Nephron progenitor cell (in vitro differentiated cells): Measurements from ENCODE around the gene ZC3H13.
A peak's percentile ranks its signal among the peaks of the same experiment; 100 is the strongest.

Experiments used
- DNase-seq: peaks from one replicate; pipeline ENCODE4 v3.0.0; 2021
- H3K27ac Mint-ChIP-seq: 2 replicates; pipeline ENCODE4 v1.8.0; 2021; ENCODE audit warnings: mild to moderate bottlenecking, moderate library complexity, mixed read lengths
- H3K27me3 Mint-ChIP-seq: 2 replicates; pipeline ENCODE4 v1.8.0; 2021; ENCODE audit warnings: mild to moderate bottlenecking, low read depth, mixed read lengths; ENCODE audit not compliant: poor library complexity
- H3K36me3 Mint-ChIP-seq: 2 replicates; pipeline ENCODE4 v1.8.0; 2021; ENCODE audit warnings: low read depth, mixed read lengths
- H3K4me1 Mint-ChIP-seq: 2 replicates; pipeline ENCODE4 v1.8.0; 2021; ENCODE audit warnings: mixed read lengths
- H3K4me3 Mint-ChIP-seq: 2 replicates; pipeline ENCODE4 v1.8.0; 2021; ENCODE audit warnings: mild to moderate bottlenecking, moderate library complexity, mixed read lengths
- H3K9me3 Mint-ChIP-seq: 2 replicates; pipeline ENCODE4 v1.8.0; 2021; ENCODE audit warnings: mild to moderate bottlenecking, moderate library complexity, mixed read lengths
- CTCF ChIP-seq: fragments of 200-600 bp; sonication (generic); IDR thresholded peaks from 2 replicates; pipeline ENCODE4 v1.5.0; 2021; ENCODE audit warnings: antibody characterized with exemption

The ZC3H13 gene

GRCh38 chr13:46050771-46051170 is 1.8 kb downstream of the ZC3H13 start:
- Mint-ChIP-seq H3K27ac (no peak overlapping the region), H3K4me1 (peaks cover 45% of the 10 kb centered on the region), H3K4me3 (peak overlapping the region; percentile 95), H3K27me3 (peaks cover 6% of the 10 kb centered on the region), H3K9me3 (no peaks in the 10 kb centered on the region), H3K36me3 (peaks cover 9% of the 10 kb centered on the region)
- no peak for TF ChIP-seq CTCF
- no peak for DNase-seq

- no peak for TF ChIP-seq CTCF
- no peak for DNase-seq
- H3K9me3 Mint-ChIP-seq = no peaks in the 10 kb centered on the region
- no peak overlapping the region for H3K27ac Mint-ChIP-seq
- peaks cover 29% of the 10 kb centered on the region for H3K36me3 Mint-ChIP-seq
- peaks cover 12% of the 10 kb centered on the region for H3K4me1 Mint-ChIP-seq
- no peaks in the 10 kb centered on the region for H3K27me3 Mint-ChIP-seq
- H3K4me3 Mint-ChIP-seq = no peak overlapping the region
These were observed 7.1 kb downstream of the ZC3H13 start for GRCh38 chr13:46045424-46045823.

GRCh38 chr13:46043647-46044046 is 8.9 kb downstream of the ZC3H13 start:
- H3K4me1 Mint-ChIP-seq = no peaks in the 10 kb centered on the region
- no peak for TF ChIP-seq CTCF
- no peak for DNase-seq
- no peak overlapping the region for H3K4me3 Mint-ChIP-seq
- H3K9me3 Mint-ChIP-seq = no peaks in the 10 kb centered on the region
- H3K36me3 Mint-ChIP-seq = peaks cover 35% of the 10 kb centered on the region
- no peak overlapping the region for H3K27ac Mint-ChIP-seq
- H3K27me3 Mint-ChIP-seq = no peaks in the 10 kb centered on the region

GRCh38 chr13:46041419-46041839 is 11.1 kb downstream of the ZC3H13 start:
- no peak for TF ChIP-seq CTCF
- H3K4me3 Mint-ChIP-seq = no peak overlapping the region
- no peaks in the 10 kb centered on the region for H3K4me1 Mint-ChIP-seq
- no peak overlapping the region for H3K27ac Mint-ChIP-seq
- no peak for DNase-seq
- H3K36me3 Mint-ChIP-seq = peaks cover 48% of the 10 kb centered on the region
- no peaks in the 10 kb centered on the region for H3K9me3 Mint-ChIP-seq
- H3K27me3 Mint-ChIP-seq = no peaks in the 10 kb centered on the region

- no peaks in the 10 kb centered on the region for H3K4me1 Mint-ChIP-seq
- no peaks in the 10 kb centered on the region for H3K27me3 Mint-ChIP-seq
- peaks cover 55% of the 10 kb centered on the region for H3K36me3 Mint-ChIP-seq
- no peak for DNase-seq
- no peak overlapping the region for H3K27ac Mint-ChIP-seq
- no peak overlapping the region for H3K4me3 Mint-ChIP-seq
- no peak for TF ChIP-seq CTCF
- H3K9me3 Mint-ChIP-seq = no peaks in the 10 kb centered on the region
These were observed 11.8 kb downstream of the ZC3H13 start for GRCh38 chr13:46040763-46041162.

GRCh38 chr13:46039411-46040182 is 12.9 kb downstream of the ZC3H13 start:
- Mint-ChIP-seq H3K27me3 (no peaks in the 10 kb centered on the region), H3K27ac (no peak overlapping the region)
- TF ChIP-seq CTCF = no peak

More at GRCh38 chr13:46039411-46040182, 12.9 kb downstream of the ZC3H13 start:
- Mint-ChIP-seq H3K36me3 (peaks cover 67% of the 10 kb centered on the region), H3K4me3 (no peak overlapping the region), H3K9me3 (no peaks in the 10 kb centered on the region), H3K4me1 (no peaks in the 10 kb centered on the region)
- no peak for DNase-seq
